Kidney (tissue), 14 donors: ENCODE measurements around the gene DERL2. TPM values are rescaled to one million over a fixed set of nuclear protein-coding genes. Genes with fewer than 3 reads are reported as not detected.

Experiments used
- DNase-seq, 5 donors: peaks; one replicate each; pipeline ENCODE4 v3.0.0-alpha.2; 2013 to 2020
- FAIRE-seq: peaks from 2 replicates; lab custom pipeline; 2012; peaks lifted over from hg19 to GRCh38; lab: Jason Lieb, UNC
- H3K27ac ChIP-seq, 2 donors: one replicate each; pipeline ENCODE4 v1.7.0; 2013; ENCODE audit warnings: low read depth in 2 of 2, low read length in 2 of 2, inconsistent platforms in 1 of 2
- H3K27me3 ChIP-seq: one replicate; pipeline ENCODE4 v1.7.1; 2013; ENCODE audit warnings: low read length, inconsistent platforms; ENCODE audit not compliant: control insufficient read depth, insufficient read depth
- H3K36me3 ChIP-seq, 3 donors: one replicate each; pipeline versions ENCODE4 v1.7.0 to v1.7.1; 2013; ENCODE audit warnings: low read length in 3 of 3, control low read depth in 1 of 3, inconsistent platforms in 1 of 3; ENCODE audit not compliant: insufficient read depth in 3 of 3, control insufficient read depth in 2 of 3
- H3K4me1 ChIP-seq, 3 donors: one replicate each; pipeline versions ENCODE4 v1.7.0 to v1.7.1; 2013; ENCODE audit warnings: low read length in 3 of 3, inconsistent platforms in 1 of 3, low read depth in 1 of 3; ENCODE audit not compliant: control insufficient read depth in 2 of 3, insufficient read depth in 2 of 3
- H3K4me3 ChIP-seq, 3 donors: one replicate each; pipeline versions ENCODE4 v1.7.0 to v1.8.1; 2013; ENCODE audit warnings: low read length in 3 of 3, control low read depth in 1 of 3, inconsistent platforms in 1 of 3
- H3K9ac ChIP-seq, 3 donors: one replicate each; pipeline versions ENCODE4 v1.7.0 to v1.7.1; 2013; ENCODE audit warnings: low read length in 3 of 3, control low read depth in 1 of 3, inconsistent platforms in 1 of 3
- H3K9me3 ChIP-seq, 3 donors: one replicate each; pipeline versions ENCODE4 v1.7.0 to v1.7.1; 2013; ENCODE audit warnings: low read length in 3 of 3, control low read depth in 1 of 3, inconsistent platforms in 1 of 3; ENCODE audit not compliant: control insufficient read depth in 2 of 3, insufficient read depth in 1 of 3
- intact Hi-C: fragments of 100-400 bp; cut with DNase I; formaldehyde crosslinking; loops from one replicate; pipeline ENCODE4 v1.11.1; 2022
- polyA plus RNA-seq: library from polyadenylated mRNA; stranded (reverse); fragments of 350-450 nt; fragmentation: Illumina TruSeq; extraction: RNeasy Lipid Tissue Mini Kit (QIAGEN cat#74804); gene quantifications from one replicate; pipeline ENCODE4 v1.2.3, GENCODE V29; 2014; ENCODE audit warnings: low read depth, low replicate concordance; ENCODE audit not compliant: insufficient read depth
- total RNA-seq: library from RNA; stranded (reverse); fragmentation: NEBNext Ultra II Directional; extraction: Animal tissue kit (Norgen Biotek cat#: 25700); gene quantifications from one replicate; pipeline ENCODE4 v1.2.1, GENCODE V29; 2021
- TF ChIP-seq, protein P1 (sequence below): IDR thresholded peaks from 3 replicates; pipeline ENCODE4 v1.5.1; 2012; ENCODE audit warnings: mild to moderate bottlenecking, moderate library complexity, borderline replicate concordance; ENCODE audit not compliant: insufficient read depth; ENCODE audit errors: extremely low read depth
- donor health status: control.
- donor health status: control.
- donor health status: control.
- donor health status: control.
- donor health status: control.
- donor health status: DM: yes; HTN: yes; CAD: no.
- donor health status: Normal renal cell carcinoma (clear cell type).

Gene DERL2
- total and polyA plus RNA-seq, 2 donors from 2014 or later = 71.5 to 96.0 TPM

DNA sequence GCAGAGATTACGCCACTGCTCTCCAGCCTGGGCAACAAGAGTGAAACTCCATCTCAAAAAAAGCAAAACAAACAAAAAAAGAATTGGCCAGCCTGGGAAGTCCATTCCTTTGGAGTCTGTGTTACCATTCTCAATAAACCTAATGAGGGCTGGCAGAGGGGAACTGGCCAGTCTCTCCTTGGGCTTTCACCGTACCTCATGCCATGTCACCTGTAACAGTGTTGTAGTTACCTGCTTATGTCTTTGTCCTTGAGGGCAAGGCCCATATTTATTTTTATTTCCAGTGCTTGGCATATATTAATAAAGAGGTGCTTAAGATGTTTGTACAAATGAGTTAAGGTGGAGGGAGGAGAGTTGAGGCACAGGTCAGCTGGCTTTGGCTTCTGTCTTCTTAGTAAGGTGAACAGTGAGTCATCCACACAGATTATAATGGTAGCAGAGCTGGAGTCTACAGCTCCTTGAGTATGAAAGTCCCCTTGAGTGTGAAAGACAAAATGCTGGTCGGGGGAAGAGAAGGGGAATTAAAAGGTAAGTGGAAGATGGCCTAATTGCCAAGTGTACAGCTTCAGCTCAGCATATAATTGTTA lies 55.5 kb downstream of the DERL2 start:
- no peaks in the 10 kb centered on the region for H3K27me3 ChIP-seq
- no peak overlapping the region for H3K27ac ChIP-seq
- H3K4me1 ChIP-seq = no peaks in the 10 kb centered on the region
- peaks cover 16 to 57% (median 53%) of the 10 kb centered on the region in 3 donors for H3K36me3 ChIP-seq
- DNase-seq (no peak), FAIRE-seq (no peak)
- TF ChIP-seq, protein P1, sequence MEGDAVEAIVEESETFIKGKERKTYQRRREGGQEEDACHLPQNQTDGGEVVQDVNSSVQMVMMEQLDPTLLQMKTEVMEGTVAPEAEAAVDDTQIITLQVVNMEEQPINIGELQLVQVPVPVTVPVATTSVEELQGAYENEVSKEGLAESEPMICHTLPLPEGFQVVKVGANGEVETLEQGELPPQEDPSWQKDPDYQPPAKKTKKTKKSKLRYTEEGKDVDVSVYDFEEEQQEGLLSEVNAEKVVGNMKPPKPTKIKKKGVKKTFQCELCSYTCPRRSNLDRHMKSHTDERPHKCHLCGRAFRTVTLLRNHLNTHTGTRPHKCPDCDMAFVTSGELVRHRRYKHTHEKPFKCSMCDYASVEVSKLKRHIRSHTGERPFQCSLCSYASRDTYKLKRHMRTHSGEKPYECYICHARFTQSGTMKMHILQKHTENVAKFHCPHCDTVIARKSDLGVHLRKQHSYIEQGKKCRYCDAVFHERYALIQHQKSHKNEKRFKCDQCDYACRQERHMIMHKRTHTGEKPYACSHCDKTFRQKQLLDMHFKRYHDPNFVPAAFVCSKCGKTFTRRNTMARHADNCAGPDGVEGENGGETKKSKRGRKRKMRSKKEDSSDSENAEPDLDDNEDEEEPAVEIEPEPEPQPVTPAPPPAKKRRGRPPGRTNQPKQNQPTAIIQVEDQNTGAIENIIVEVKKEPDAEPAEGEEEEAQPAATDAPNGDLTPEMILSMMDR = no peak
- H3K9me3 ChIP-seq = no peaks in the 10 kb centered on the region
- intact Hi-C loops = no loop called here
- no peak overlapping the region for H3K9ac ChIP-seq
- H3K4me3 ChIP-seq = no peak overlapping the region

DNA sequence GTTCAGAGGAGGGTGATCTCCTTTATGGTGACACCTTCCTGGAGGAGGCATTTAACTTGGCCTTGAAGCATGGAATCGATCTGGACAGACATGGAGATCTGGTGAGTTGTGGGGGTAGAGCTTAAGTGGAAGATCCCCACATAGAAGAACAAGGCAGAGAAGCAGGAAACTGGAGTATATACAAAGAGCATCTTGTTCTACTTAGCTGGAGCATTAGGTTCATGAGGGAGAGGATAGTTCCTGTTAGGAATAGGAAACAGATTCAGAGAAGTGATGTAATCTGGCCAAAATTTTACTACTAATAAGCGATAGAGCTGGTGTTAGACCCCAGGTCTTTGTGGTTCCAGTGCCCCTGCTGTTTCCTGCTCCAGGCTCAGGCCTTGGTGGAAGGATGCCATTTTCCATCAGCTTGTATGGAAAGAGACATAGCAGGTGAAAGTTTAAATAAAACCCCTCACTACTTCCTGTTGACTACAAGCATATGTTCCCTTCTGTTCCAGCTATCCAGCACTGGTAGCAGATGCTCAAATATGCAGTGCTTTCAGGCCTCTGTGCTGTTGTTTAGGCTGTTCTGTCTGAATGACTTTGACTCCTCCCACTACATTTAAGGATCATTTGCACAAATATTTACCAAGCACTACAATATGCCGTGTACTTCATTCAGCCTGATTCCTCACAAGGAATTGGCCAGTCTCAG lies 56.6 kb downstream of the DERL2 start:
- Histone ChIP-seq H3K27me3 (no peaks in the 10 kb centered on the region), H3K9ac (no peak overlapping the region), H3K4me1 (no peaks in the 10 kb centered on the region), H3K36me3 (peaks cover 16 to 54% (median 49%) of the 10 kb centered on the region in 3 donors), H3K9me3 (no peaks in the 10 kb centered on the region), H3K27ac (no peak overlapping the region), H3K4me3 (no peak overlapping the region)
- TF ChIP-seq, protein P1 = no peak
- FAIRE-seq = no peak
- DNase-seq = no peak
- intact Hi-C loops = no loop called here

DNA sequence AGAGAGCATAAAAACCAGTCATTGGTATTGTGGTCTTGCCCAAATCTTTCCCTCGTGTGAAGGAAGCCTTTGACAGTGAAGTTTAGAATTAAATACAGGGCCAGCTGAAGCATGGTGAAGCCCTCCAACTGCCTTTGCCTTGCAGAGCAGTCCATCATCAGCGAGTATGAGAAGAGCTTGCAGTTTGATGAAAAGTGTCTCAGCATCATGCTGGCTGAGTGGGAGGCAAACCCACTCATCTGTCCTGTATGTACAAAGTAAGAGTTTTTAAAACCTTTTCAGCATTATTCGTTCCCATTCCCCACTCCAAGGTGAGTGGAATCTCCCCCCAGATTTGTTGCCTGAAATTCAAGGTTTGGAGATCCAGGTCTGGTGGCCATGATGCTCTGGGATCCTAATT lies 60.2 kb downstream of the DERL2 start:
- no peaks in the 10 kb centered on the region for H3K27me3 ChIP-seq
- no peak for FAIRE-seq

More for the DNA sequence above, 60.2 kb downstream of the DERL2 start:
- Histone ChIP-seq H3K27ac (no peak overlapping the region), H3K36me3 (peaks cover 13 to 49% (median 30%) of the 10 kb centered on the region in 3 donors), H3K9ac (no peak overlapping the region), H3K9me3 (no peaks in the 10 kb centered on the region), H3K4me1 (peaks cover 2 to 4% (median 2%) of the 10 kb centered on the region in 3 donors), H3K4me3 (no peak overlapping the region)
- intact Hi-C loops = no loop called here
- TF ChIP-seq, protein P1 = no peak
- DNase-seq = no peak
